KMS-11 (cell line): Measurements from ENCODE around the gene MFN2.
"Not testable (repeated sequence)": the region's sequence is repeated elsewhere in the genome, so short reads cannot be mapped to it uniquely, and the experiment has no call there.

Experiments
- H2AFZ ChIP-seq: fragments of 200-600 bp; sonication (generic); 2 replicates; pipeline ENCODE4 v1.6.1; 2016; ENCODE audit warnings: antibody characterized with exemption, mixed run types, low read depth
- H3K27ac ChIP-seq: fragments of 200-600 bp; sonication (generic); 2 replicates; pipeline ENCODE4 v1.6.1; 2016; ENCODE audit warnings: mild to moderate bottlenecking, mixed run types
- H3K27me3 ChIP-seq: fragments of 200-600 bp; sonication (generic); 2 replicates; pipeline ENCODE4 v1.6.1; 2017; ENCODE audit warnings: mild to moderate bottlenecking, low read depth, mixed run types, moderate library complexity; ENCODE audit not compliant: insufficient read depth
- H3K36me3 ChIP-seq: fragments of 200-600 bp; sonication (generic); 2 replicates; pipeline ENCODE4 v1.6.1; 2017; ENCODE audit warnings: mild to moderate bottlenecking, mixed run types; ENCODE audit not compliant: insufficient read depth
- H3K4me1 ChIP-seq: fragments of 200-600 bp; sonication (generic); 2 replicates; pipeline ENCODE4 v1.6.1; 2016; ENCODE audit warnings: mild to moderate bottlenecking, low read depth, mixed run types; ENCODE audit not compliant: poor library complexity, severe bottlenecking
- H3K4me2 ChIP-seq: fragments of 200-600 bp; sonication (generic); 2 replicates; pipeline ENCODE4 v1.7.0; 2016; ENCODE audit warnings: mild to moderate bottlenecking, mixed run types
- H3K4me3 ChIP-seq: fragments of 200-600 bp; sonication (generic); IDR thresholded peaks from 2 replicates; pipeline ENCODE4 v1.6.1; 2017; ENCODE audit warnings: low read depth, low read length, mixed read lengths; ENCODE audit not compliant: insufficient read depth
- H3K79me2 ChIP-seq: fragments of 200-600 bp; sonication (generic); 2 replicates; pipeline ENCODE4 v1.6.1; 2016; ENCODE audit warnings: low read depth, mixed run types; ENCODE audit not compliant: insufficient read depth
- H3K9ac ChIP-seq: fragments of 200-600 bp; sonication (generic); 2 replicates; pipeline ENCODE4 v1.6.1; 2016; ENCODE audit warnings: mild to moderate bottlenecking, mixed run types
- H4K20me1 ChIP-seq: fragments of 200-600 bp; sonication (generic); 2 replicates; pipeline ENCODE4 v1.6.1; 2016; ENCODE audit warnings: mild to moderate bottlenecking, mixed run types; ENCODE audit not compliant: insufficient read depth
- CTCF ChIP-seq: fragments of 200-600 bp; sonication (generic); conservative IDR thresholded peaks from 2 replicates; pipeline ENCODE4 v1.6.1; 2017; ENCODE audit warnings: low read depth, mild to moderate bottlenecking, antibody characterized with exemption, low read length, moderate library complexity, mixed read lengths

MFN2 gene

DNA sequence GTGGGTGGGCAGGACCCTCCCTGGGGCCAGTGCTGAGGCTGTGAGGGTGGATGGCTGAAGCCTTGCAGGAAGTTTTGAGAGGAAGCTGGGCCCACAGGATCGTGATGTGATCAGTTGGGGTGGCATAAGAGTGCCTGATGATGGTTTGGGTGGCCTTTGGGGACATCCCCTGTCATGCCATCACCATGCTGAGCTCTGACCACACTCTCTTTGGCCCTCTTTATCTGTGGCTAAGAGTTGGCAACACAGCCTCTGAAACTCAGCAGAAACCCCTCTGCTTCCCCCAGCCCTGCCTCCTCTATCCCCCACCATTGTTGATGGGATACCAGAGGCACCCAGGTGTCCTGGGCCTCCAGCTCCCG lies 58.9 kb downstream of the MFN2 start:
- Histone ChIP-seq H3K4me1 (peaks cover 44% of the 10 kb centered on the region), H2AFZ (no peak overlapping the region), H3K36me3 (no peaks in the 10 kb centered on the region), H3K79me2 (no peaks in the 10 kb centered on the region), H3K9ac (no peak overlapping the region), H3K4me2 (peak overlapping the region; percentile 13; the same call in 1 of the 2 replicates), H4K20me1 (no peaks in the 10 kb centered on the region), H3K4me3 (no peak overlapping the region), H3K27ac (peak overlapping the region; percentile 81), H3K27me3 (no peaks in the 10 kb centered on the region; the same call in 1 of the 2 replicates)
- TF ChIP-seq CTCF, result no peak

DNA sequence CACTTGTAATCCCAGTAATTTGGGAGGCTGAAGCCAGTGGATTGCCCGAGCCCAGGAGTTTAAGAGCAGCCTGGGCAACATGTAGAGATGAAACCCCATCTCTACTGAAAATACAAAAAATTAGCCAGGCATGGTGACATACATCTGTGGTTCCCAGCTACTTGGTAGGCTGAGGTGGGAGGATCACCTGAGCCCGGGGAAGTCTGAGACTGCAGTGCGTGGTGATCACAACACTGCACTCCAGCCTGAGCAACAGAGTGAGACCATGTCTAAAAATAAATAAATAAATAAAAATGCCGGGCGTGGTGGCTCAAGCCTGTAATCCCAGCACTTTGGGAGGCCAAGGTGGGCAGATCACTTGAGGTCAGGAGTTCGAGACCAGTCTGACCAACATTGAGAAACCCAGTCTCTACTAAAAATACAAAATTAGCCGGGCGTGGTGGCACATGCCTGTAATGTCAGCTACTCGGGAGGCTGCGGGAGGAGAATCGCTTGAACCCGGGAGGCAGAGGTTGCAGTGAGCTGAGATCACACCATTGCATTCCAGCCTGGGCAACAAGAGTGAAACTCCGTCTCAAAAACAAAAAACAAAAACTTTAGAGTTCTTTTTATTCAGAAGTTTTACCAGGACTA lies 59.7 kb downstream of the MFN2 start:
- Histone ChIP-seq H2AFZ (peak overlapping the region; percentile 18; the same call in 1 of the 2 replicates), H3K4me1 (peaks cover 45% of the 10 kb centered on the region), H3K27ac (peak overlapping the region; percentile 81), H3K9ac (peak overlapping the region; percentile 38; the same call in 1 of the 2 replicates), H3K4me2 (peak overlapping the region; percentile 12), H3K4me3 (peak overlapping the region; percentile 49)
- H4K20me1 ChIP-seq, H3K27me3 ChIP-seq, H3K36me3 ChIP-seq, H3K79me2 ChIP-seq: not testable (repeated sequence)

- no peaks in the 10 kb centered on the region; the same call in 1 of the 2 replicates for H3K27me3 ChIP-seq
- H3K4me1 ChIP-seq, result peaks cover 46% of the 10 kb centered on the region
- peak overlapping the region; percentile 12 for H3K4me2 ChIP-seq
- H2AFZ ChIP-seq, result peak overlapping the region; percentile 18; the same call in 1 of the 2 replicates
- no peak for TF ChIP-seq CTCF
- peak overlapping the region; percentile 49 for H3K4me3 ChIP-seq
- H3K79me2 ChIP-seq, result no peaks in the 10 kb centered on the region
- peak overlapping the region; percentile 3; the same call in 1 of the 2 replicates for H3K9ac ChIP-seq
- H3K27ac ChIP-seq, result peak overlapping the region; percentile 81
- H3K36me3 ChIP-seq, result no peaks in the 10 kb centered on the region
- H4K20me1 ChIP-seq, result no peaks in the 10 kb centered on the region
These were observed 60.3 kb downstream of the MFN2 start for GRCh38 chr1:12040457-12041051.

DNA sequence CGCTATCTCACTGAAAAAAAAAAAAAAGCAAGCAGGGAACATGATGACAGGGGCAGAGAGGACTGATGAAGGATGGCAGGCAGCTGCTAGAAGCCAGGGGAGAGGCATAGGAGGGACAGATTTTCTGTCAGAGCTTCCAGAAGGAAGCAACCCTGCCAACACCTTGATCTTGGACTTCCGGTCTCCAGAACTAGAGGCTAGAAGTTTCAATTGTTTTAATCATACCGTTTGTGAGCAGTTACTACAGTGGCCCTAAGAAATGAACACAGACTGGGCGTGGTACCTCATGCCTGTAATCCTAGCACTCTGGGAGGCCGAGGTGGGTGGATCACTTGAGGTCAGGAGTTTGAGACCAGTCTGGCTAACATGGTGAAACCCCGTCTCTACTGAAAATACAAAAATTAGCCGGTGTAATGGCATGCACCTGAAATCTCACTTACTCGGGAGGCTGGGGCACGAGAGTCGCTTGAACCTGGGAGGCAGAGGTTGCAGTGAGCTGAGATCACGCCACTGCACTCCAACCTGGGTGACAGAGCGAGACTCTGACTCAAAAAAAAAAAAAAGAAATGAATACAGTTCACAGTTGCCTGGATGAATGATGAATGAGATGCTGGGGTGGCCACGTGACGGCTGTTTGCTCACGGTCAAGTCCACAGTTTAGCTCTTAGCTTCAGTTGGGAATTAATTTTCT lies 64.1 kb downstream of the MFN2 start:
- not testable (repeated sequence) for H3K4me2 ChIP-seq, H3K27me3 ChIP-seq, H3K79me2 ChIP-seq, H3K36me3 ChIP-seq, H4K20me1 ChIP-seq, H3K27ac ChIP-seq, H3K9ac ChIP-seq, H3K4me3 ChIP-seq, H2AFZ ChIP-seq
- H3K4me1 ChIP-seq, result peaks cover 72% of the 10 kb centered on the region

- Histone ChIP-seq H4K20me1 (no peaks in the 10 kb centered on the region), H3K4me3 (peak overlapping the region; percentile 28), H3K27ac (peak overlapping the region; percentile 31; the same call in 1 of the 2 replicates), H3K79me2 (no peaks in the 10 kb centered on the region), H2AFZ (no peak overlapping the region), H3K4me1 (peaks cover 72% of the 10 kb centered on the region), H3K9ac (no peak overlapping the region), H3K4me2 (peak overlapping the region; percentile 89), H3K36me3 (no peaks in the 10 kb centered on the region), H3K27me3 (no peaks in the 10 kb centered on the region; the same call in 1 of the 2 replicates)
- TF ChIP-seq CTCF, result no peak
These were observed 66.5 kb downstream of the MFN2 start for GRCh38 chr1:12046749-12047119.
